K562 (cell line): ENCODE measurements around the gene CD4. TPM values are rescaled to one million over a fixed set of nuclear protein-coding genes. Genes with fewer than 3 reads are reported as not detected.
A peak's percentile ranks its signal among the peaks of the same experiment; 100 is the strongest.

ENCODE experiments used
- EGR1 ChIP-seq: fragments of 450-650 bp; conservative IDR thresholded peaks from 2 replicates; pipeline ENCODE4 v1.6.1; 2017; ENCODE audit warnings: mild to moderate bottlenecking
- FOXK2 ChIP-seq, 2 experiments: fragments of 450-650 bp; IDR thresholded peaks in 1 of 2; conservative IDR thresholded peaks in 1 of 2; 2 replicates each; pipeline ENCODE4 v1.6.1; 2016; ENCODE audit warnings: low read depth in 2 of 2, mild to moderate bottlenecking in 1 of 2
- MTA3 ChIP-seq: fragments of 450-650 bp; formaldehyde crosslinking; IDR thresholded peaks from 2 replicates; pipeline ENCODE4 v1.6.1; 2017; ENCODE audit warnings: mild to moderate bottlenecking, borderline replicate concordance
- SIN3A ChIP-seq, 2 experiments: fragments of 150-350 bp in 1 of 2; IDR thresholded peaks; 2 replicates each; pipeline ENCODE4 v1.6.1; 2011 to 2016; ENCODE audit warnings: borderline replicate concordance in 2 of 2, low read depth in 2 of 2, low read length in 2 of 2, mild to moderate bottlenecking in 2 of 2, moderate library complexity in 2 of 2; ENCODE audit not compliant: control insufficient read depth in 1 of 2
- SREBF1 ChIP-seq: fragments of 150-350 bp; IDR thresholded peaks from 2 replicates; pipeline ENCODE4 v1.6.1; 2014; ENCODE audit warnings: antibody characterized with exemption, low read depth, low read length, borderline replicate concordance
- ZBTB40 ChIP-seq, 2 experiments: fragments of 450-650 bp in 1 of 2; sonication (generic) in 1 of 2; formaldehyde crosslinking in 1 of 2; IDR thresholded peaks; 2 replicates each; pipeline versions ENCODE4 v1.7.1 to v1.9.0; 2016 to 2022; ENCODE audit warnings: inconsistent platforms in 1 of 2, mild to moderate bottlenecking in 1 of 2, missing genetic modification reagents in 1 of 2
- ZKSCAN8 ChIP-seq: fragments of 200-800 bp; sonication (Bioruptor generic); IDR thresholded peaks from 2 replicates; pipeline ENCODE4 v1.6.1; 2016; ENCODE audit warnings: missing genetic modification characterization, missing compliant biosample characterization
- ZNF263 ChIP-seq: sonication (generic); formaldehyde crosslinking; IDR thresholded peaks from 2 replicates; pipeline ENCODE4 v1.8.0; 2022; ENCODE audit warnings: mild to moderate bottlenecking, missing genetic modification reagents, borderline replicate concordance
- polyA plus RNA-seq, 8 experiments: library from polyadenylated mRNA; depleted of rRNA in 4 of 8; stranded (reverse) in 5 of 8; unstranded in 3 of 8; fragments of >200 nt; fragmentation: Nextera tagmentation in 2 of 8; fragmentation: Illumina TruSeq in 1 of 8; extraction: Ambion mirVana in 2 of 8; extraction: Trizol in 1 of 8; gene quantifications; 2 replicates each; pipeline versions ENCODE4 v1.2.1 to v1.2.3, GENCODE V29; 2011 to 2014; ENCODE audit warnings: inconsistent platforms in 1 of 8, missing spikeins in 1 of 8
- total RNA-seq, 7 experiments: library from RNA; depleted of rRNA in 6 of 7; stranded (reverse); fragments of >200 nt in 6 of 7; fragmentation: Illumina TruSeq in 2 of 7; extraction: Trizol in 2 of 7; gene quantifications; 2 replicates each; pipeline versions ENCODE4 v1.2.1 to v1.2.3, GENCODE V29; 2011 to 2021; ENCODE audit warnings: low replicate concordance in 1 of 7

Gene CD4
- total and polyA plus RNA-seq, 9 of the 15 experiments (the other 6 are each of a cell fraction or from before 2014, with no cell fraction given), result 0.06 to 0.27 (median 0.09) TPM; not detected in 5

- TF ChIP-seq ZBTB40 (IDR thresholded peaks at IDR 0.05) (peak; percentile 12; the same call in 1 of the 2 replicates), ZBTB40 (CRISPR knock-in tag; IDR thresholded peaks at IDR 0.05) (no peak), MTA3 (no peak), FOXK2 (conservative IDR thresholded peaks at IDR 0.05 in 1 of 2, IDR thresholded peaks at IDR 0.05 in 1 of 2; ENCODE audit: low read depth in 2 of 2) (peak in 1 of 2 experiments; percentile 21; a peak in 1 of 4 replicates), SIN3A (IDR thresholded peaks at IDR 0.05; ENCODE audit: borderline replicate concordance in 2 of 2, control insufficient read depth in 1 of 2, low read depth in 2 of 2, low read length in 2 of 2) (no peak; a peak in 1 of 4 replicates), ZKSCAN8 (CRISPR knock-in tag) (no peak), EGR1 (peak; percentile 21; the same call in 1 of the 2 replicates), ZNF263 (CRISPR knock-in tag) (peak; percentile 86), SREBF1 (no peak)
Observed at GRCh38 chr12:6767353-6768319, 21.7 kb upstream of the CD4 start (continued).
